Choroid plexus epithelial cell (primary cell): ENCODE results near the gene DLG1.
"Not testable (repeated sequence)": the region's sequence is repeated elsewhere in the genome, so short reads cannot be mapped to it uniquely, and the experiment has no call there.

ENCODE experiments used
- DNase-seq: peaks from one replicate; pipeline ENCODE4 v3.0.0-alpha.2; 2010; ENCODE audit warnings: low read depth
- H3K4me3 ChIP-seq: 2 replicates; pipeline ENCODE4 v1.5.1; 2011; ENCODE audit warnings: low read depth, mild to moderate bottlenecking, control low read depth, low read length, moderate library complexity
- TF ChIP-seq, protein P1 (sequence below): conservative IDR thresholded peaks from 2 replicates; pipeline ENCODE4 v1.5.1; 2011; ENCODE audit warnings: low read depth, mild to moderate bottlenecking, control low read depth, inconsistent platforms, low read length, moderate library complexity

The DLG1 gene

DNA sequence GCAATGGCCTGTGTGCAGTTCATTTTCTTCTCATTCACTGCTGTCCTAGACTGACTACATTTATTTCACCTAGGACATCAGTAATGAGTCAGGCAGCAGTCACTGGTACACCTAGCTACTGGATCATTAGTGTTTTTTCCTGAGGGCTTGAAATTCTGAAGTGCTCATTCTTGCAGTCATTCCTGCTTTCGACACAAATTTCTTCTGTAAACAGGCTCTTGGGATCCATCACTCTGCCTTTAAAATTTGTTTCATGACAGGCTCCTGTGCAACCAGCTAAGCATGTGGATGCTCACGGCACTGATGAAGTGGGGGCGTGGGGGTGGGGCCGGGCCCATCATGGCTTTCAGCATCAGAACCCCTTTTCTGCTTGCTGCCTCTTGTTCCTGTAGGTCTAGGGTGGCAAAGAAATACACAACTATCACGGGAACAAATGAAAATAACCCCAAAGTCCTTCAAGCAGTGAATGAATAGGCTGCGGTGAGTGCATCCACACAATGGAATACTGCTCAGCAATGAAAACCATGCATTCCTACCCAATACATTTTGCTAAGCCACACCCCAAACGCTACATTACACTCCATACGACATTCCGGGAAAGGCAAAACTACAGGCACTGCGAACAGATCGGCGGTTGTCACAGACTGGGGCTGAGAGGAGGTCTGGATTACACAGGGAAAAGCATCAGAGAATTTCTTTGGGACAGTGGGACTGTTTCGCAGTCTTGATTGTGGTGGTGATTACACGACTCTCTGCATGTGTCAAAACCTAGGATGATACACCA lies 259.5 kb downstream of the DLG1 start:
- DNase-seq = no peak
- H3K4me3 ChIP-seq = no peak overlapping the region
- TF ChIP-seq, protein P1, sequence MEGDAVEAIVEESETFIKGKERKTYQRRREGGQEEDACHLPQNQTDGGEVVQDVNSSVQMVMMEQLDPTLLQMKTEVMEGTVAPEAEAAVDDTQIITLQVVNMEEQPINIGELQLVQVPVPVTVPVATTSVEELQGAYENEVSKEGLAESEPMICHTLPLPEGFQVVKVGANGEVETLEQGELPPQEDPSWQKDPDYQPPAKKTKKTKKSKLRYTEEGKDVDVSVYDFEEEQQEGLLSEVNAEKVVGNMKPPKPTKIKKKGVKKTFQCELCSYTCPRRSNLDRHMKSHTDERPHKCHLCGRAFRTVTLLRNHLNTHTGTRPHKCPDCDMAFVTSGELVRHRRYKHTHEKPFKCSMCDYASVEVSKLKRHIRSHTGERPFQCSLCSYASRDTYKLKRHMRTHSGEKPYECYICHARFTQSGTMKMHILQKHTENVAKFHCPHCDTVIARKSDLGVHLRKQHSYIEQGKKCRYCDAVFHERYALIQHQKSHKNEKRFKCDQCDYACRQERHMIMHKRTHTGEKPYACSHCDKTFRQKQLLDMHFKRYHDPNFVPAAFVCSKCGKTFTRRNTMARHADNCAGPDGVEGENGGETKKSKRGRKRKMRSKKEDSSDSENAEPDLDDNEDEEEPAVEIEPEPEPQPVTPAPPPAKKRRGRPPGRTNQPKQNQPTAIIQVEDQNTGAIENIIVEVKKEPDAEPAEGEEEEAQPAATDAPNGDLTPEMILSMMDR = no peak

DNA sequence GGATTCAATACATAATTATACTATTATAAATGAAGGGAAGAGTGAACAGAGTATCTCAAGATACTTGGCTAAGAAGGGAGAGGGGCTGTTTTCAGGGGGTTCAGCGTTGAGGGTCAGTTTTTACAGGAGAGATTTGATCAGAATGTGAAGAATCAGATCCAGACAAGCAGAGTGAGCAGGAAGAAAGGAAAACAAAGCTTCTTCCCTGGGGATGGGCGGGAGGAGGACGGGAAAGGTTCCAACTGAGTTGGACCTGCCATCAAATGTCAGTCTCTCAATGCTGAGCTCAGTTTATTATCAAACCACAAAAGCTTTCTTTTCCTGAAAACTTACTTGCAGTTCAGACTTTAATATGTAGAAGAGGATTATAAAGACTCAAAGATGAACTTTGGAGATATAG lies 262.8 kb downstream of the DLG1 start:
- no peak for DNase-seq
- H3K4me3 ChIP-seq = no peak overlapping the region
- TF ChIP-seq, protein P1 = no peak

DNA sequence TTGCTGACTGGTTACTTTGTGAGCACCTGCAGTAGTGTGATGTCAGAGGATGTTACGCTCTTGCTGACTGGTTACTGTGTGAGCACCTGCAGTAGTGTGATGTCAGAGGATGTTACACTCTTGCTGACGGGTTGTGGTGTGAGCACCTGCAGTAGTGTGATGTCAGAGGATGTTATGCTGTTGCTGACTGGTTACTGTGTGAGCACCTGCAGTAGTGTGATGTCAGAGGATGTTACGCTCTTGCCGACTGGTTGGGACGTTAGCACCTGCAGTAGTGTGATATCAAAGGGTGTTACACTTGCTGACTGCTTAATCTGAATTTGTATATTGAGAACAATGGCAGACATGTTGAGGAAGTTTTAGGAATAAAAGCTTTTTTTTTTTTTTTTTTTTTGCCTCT lies 263.6 kb downstream of the DLG1 start:
- not testable (repeated sequence) for H3K4me3 ChIP-seq, DNase-seq

DNA sequence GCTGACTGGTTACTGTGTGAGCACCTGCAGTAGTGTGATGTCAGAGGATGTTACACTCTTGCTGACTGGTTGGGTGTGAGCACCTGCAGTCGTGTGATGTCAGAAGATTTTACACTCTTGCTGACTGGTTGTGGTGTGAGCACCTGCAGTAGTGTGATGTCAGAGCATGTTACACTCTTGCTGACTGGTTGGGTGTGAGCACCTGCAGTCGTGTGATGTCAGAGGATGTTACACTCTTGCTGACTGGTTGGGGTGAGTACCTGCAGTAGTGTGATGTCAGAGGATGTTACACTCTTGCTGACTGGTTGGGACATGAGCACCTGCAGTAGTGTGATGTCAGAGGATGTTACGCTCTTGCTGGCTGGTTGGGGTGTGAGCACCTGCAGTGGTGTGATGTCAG lies 264.6 kb downstream of the DLG1 start:
- not testable (repeated sequence) for DNase-seq, H3K4me3 ChIP-seq

DNA sequence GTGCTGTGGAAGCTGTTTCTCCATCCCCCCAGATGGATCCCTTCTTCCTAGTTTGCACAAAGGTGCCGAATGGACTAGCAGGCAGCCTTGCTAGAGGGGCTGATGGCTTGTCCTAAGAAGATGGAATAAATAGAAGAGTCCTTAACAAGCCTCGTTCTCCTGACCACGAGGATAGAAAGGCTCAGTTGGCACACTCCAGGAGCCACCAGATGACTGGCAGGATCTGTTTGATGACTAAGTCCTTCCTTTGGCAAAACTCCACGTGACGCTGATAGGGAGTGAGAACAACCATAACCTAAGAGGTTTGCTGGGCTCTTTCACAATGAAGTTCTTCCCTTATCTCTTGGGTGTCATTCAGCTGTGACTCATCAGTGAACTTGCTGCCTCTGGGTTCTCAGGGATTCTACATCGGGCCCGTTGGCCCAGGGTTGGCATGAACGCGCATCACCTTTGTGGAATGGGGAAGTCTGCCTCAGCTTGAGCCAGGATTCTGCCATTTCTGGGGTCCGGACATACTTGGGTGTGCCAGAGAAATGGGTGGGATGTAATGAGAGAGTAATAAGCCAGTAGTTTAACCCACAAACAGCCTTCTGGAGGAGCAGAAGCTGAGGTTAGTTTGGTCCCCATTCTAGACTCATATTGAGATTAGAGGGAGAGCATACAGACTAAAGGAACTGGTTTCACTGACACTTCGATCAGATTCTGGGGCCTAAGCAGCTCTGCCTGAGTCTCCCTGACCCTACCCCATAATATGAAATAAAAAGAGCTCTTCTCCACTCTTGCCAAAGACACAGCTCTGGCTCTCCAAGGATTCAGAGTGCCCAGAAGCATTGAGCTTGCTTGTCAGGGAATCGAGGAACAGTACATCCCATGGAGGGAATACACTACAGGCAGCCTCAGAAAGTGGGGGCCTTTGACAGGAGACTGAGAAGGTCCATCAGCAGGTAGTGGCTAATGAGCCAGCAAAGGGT lies 266.8 kb downstream of the DLG1 start:
- no peak overlapping the region for H3K4me3 ChIP-seq
- DNase-seq = peak; percentile 98
- TF ChIP-seq, protein P1 = no peak

DNA sequence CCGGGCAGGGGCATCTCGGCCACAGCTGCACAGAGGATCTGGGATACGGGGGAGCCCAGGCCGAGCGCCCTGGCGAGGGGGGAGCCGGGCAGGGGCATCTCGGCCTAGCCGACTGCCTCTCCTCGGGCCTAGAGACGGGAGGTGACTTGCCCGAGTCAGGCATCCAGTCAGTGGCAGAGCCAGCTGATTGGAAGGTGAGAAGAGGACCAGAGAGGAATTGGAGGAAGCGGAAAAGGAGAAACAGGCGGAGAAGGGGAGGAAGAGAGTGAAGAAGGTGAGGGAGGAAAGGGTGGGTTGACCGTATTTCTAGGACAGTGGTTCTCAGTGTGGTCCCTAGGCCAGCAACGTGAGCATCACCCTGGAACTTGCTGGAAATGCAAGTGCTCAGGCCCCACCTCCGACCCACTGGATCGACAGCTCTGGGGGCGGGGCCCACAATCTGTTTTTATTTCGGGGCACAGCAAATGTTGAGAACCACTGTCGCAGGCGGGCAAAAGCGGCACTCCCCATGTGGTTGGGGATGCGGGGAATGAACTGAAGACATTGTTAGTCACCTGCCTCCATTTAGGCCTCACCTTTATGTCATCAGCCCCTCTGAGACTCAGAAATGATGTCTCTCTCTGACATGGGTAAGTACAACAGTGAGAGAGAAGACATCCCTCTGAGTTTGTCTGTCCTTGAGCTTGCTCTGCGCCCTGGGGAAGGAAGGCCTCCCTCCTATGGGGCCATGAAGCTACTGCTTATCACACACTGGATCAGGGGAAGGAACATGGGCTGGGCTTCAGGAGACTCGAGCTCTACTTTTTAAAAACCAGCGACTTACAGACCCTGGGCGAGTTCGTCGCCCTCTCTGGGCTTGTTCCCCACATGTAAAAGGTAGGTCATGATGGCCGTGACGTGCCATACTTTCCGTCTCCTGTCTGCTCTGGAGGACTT lies 267.8 kb downstream of the DLG1 start:
- no peak for DNase-seq
- TF ChIP-seq, protein P1 = no peak
- no peak overlapping the region for H3K4me3 ChIP-seq

DNA sequence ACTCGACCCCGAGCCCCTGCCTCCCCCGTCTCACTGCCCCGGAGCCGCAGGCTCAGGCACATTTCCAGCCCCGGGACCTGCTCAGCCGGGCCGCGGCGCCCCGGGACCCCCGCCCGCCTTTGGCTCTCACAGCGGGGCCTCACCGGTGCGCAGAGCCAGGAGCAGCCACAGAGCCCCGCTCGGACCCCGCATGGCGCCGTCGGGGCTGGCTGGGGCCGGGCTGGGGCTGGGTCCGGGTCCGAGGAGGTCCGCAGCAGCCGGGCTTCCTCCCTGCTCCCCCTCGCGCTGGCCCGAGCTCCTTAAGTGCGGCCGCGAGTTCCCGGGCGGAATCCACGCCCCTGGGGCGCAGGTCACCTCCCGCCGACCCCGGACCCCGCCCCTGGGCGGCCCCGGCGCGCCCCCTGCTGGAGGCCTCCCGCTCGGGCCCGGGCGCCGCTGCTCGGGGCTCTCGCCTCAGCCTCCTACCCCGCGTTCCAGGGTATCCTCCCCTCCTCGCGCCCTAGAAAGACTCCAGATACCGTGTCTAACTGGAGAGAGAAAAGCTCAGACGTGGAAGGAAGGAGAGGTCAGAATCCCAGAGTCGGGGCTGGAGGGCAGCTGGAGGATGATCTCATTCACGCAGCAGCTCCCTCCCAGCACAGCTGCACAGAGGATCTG lies 268.8 kb downstream of the DLG1 start, which contains the start of gene MELTF:
TSS of gene MELTF (minus strand) at position 307 of the 657 bp plus-strand sequence. CDS start at position 192, 115 bp downstream.
- peak; percentile 61 for DNase-seq
- TF ChIP-seq, protein P1 = peak; percentile 47
- H3K4me3 ChIP-seq = peak within 1 kb of the TSS; percentile 50
